NCI-H1092 (cell line): ENCODE results near the gene SLC13A5.
"Not testable (repeated sequence)": the region's sequence is repeated elsewhere in the genome, so short reads cannot be mapped to it uniquely, and the experiment has no call there.

Experiments used
- DNase-seq: peaks from one replicate; lab custom pipeline; 2025; lab: John Stamatoyannopoulos, UW

Gene SLC13A5

DNA sequence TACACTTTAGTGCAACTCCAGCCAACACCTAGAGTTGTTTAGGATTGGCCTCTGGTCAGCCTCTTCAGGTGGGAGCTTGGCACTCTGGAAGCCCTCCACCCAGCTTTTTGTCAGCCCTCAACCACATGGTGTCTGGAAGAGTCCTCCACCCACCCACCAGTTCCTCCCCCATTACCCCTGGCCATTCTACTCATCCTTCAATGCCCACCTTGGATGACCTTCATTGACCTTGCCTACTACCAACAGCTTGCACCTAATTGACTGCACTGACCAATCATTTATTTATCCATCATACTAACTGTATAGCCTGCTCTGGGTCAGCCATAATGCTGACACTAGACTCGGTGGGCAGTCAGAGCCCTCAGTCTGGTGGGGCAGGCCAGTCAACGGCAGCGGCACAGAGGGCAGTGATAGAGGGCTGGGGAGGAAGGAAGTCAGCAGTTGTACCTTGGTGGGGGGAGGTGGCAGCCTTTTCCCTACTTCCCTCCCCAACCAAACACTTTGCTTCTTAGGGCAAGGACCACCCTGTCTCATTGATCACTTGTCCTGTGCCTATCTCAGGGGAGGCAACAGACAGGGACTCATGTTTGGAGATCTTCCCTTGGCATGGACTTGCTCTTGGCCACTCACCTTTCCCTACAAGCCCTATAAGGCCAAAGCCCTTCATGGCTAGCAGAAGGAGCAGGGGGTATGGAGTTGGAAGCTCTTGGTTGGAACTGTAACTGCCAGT lies 29.3 kb downstream of the SLC13A5 start:
- DNase-seq: no peak

DNA sequence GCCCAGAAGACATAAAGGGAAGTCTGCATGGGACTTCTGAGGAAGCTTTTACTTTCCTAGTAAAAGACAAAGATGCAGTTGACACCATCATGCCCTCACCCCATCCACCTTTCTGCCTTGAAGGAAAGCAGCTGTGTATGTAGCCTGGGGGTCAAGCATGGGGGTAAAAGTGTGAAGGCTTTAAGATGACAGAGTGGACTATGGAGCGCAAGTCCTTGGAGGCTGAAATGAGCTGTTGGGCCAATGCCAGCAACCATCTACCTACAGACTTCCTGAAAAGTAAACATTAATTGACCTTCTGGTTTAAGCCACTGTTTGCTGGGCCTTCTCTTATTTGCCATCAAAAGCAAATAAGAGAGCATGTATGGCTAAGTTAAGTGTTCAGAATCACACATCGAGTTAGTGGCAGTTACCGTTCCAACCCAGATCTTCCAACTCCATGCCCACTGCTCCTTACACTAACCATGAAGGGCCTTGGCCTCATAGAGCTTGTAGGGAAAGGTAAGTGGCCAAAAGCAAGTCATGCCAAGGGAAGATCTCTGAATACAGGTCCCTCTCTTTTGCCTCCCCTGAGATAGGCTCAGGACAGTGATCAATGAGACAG lies 30.0 kb downstream of the SLC13A5 start:
- no peak for DNase-seq

DNA sequence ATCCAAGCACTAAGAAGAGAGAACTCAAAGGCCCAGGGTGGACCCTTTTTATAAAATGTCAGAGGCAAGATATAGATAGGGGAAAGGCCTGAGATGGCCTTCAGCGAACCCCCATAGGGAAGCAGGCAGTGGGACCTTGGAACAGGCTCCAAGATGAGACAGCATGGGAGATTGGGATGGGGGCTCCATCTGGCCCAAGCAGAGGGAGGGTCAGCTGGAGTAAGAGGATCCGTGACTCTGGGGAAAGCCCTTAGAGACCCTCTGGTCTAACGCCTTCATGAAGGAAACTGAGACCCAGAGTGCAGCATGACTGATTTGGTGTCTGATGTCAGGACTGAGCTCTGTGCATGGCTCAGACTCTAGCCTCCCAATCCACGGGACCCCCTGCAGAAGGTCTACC lies 30.8 kb downstream of the SLC13A5 start:
- no peak for DNase-seq

DNA sequence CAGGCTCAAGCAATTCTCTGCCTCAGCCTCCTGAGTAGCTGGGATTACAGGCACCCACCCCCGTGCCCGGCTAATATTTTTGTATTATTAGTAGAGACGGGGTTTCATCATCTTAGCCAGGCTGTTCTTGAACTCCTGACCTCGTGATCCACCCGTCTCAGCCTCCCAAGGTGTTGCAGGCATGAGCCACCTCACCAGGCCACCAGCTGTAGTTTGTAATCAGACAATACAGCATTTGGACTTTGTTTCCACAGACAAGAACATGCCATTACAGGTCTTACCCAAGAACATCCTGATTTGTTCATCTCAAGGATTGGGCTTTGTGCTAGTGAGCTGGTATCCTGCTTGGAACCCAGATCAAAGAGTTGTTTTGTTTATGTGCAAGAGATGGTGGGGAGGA lies 31.5 kb downstream of the SLC13A5 start:
- no peak for DNase-seq

DNA sequence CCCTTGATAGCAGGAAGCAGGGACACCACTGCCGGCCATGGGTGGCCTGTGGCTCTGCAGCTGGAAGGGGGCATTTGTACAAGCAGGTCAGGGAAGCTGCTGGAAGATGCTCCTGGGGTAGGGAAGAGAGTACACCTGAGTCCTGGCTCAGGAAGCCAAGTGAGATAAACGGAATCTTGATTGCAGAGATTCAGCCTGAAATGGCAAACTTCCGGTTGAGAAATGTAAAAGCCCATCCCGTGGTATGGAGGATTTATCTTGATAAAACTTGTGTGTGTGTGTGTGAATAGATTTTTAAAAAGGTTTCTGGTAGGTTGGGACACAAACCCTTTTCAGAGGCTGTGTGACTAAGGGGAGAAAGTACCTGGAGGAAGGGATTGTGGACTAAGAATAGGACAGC lies 32.0 kb downstream of the SLC13A5 start:
- DNase-seq: no peak

DNA sequence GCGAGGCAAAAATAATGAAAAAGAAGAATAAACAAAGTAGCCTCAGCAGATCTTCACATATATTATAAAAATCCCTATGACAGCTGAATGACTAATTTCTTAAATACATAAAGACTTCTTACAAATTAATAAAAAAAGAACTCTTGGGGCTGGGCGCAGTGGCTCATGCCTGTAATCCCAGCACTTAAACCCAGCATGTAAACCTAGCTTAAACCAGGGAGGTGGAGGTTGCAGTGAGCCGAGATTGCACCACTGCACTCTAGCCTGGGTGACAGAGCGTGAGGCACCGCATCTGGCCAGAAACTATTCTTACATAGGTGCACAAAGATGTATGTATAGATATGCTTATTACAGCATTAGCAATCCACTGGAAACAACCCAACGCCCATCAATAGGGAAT lies 33.9 kb downstream of the SLC13A5 start:
- no peak for DNase-seq

DNA sequence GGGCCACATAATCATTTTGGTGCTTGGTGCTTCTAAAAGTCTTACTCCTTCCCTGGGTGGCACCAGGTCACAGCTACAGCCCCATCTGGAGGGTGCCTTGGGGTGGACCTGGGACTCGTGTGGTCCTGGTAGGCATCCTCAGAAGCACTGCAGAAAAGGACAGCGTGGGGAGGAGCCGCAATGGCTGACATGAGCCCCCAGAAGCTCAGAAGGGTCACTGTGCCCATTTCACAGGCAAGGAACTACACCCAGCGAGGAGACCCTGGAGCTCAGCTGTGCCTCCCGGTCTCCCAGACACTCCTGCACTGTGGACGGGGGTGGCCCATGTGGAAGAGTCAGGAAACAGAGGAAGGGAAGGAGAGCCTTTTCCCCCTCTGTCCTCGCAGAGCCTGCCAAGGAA lies 35.2 kb downstream of the SLC13A5 start:
- DNase-seq: no peak

DNA sequence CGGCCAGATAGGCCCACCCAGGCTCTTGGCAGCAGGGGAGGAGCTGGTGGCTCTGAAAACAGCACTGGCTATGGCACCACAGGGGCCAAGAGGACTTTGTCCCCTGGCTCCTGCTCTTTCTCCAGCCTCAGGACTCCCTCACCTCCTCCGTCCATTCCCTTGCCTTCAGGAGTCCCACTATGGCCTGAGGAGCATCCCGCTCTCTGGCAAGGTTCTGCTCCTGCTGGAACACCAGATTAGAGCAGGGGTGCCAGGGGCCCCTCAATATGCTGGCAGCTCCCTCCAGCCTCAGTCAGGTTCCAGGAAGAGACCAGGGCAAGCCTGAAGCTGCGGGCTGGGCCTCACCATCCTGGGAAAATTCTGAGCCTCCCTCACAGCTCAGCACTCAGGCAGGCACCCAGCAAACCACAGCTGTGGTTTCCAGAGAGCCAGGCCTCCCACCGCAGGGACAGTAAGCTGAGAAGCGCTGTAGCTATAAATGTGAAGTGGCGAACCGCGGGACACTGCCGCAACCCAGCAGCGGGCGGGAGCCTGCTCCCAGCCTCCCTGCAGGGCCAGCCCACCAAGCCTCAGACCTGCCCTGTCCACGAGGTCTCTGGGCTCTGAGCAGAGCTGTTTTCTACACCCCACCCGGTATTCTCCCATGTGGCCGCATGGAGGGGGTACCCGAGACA lies 35.9 kb downstream of the SLC13A5 start:
- no peak for DNase-seq

DNA sequence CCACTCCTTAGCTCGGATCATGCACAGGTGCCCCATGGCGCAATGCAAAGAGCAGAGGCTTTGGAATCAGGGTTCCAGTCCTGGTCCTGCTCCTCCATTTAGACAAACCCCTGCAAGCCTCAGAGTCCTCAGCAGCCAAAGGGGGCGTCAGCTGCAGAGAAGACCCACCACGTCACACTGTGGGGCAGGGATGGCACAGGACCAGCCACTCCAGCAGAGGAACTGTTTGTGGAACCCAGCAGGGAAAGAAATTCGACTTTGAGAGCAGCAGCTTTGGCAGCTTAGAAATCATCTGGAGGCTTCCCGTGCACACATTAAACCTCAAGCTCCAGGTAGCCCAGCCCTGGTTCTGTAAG lies 36.4 kb downstream of the SLC13A5 start:
- no peak for DNase-seq

DNA sequence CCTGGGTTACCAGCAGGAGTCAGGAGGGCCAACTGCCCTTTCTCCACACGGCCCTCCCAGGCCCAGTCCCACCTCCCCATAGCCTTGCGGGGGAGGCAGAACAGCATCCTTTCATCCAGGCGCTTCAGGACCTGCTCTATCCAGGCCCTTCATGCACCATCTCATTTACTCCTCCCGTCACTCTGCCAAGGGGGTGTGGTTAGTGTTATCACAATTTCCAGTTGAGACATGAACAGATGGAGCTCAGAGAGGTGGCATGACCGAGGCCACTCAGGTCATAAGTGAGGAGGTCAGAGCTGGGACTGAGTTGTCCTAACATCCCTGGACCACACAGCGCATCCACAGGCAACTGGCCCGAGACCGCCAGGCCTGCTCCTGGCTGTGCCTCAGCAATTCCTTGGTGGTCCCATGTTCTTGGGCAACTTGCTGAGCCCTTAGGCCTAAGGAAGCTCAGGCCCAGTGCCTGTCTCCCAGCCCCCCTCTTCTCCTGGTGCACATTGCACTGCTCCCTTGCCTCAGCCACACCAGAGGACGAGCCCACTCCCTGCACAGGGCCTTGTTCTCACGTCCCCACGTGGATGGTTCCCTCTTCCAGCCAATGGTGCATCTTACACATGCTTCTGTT lies 37.9 kb downstream of the SLC13A5 start:
- no peak for DNase-seq

DNA sequence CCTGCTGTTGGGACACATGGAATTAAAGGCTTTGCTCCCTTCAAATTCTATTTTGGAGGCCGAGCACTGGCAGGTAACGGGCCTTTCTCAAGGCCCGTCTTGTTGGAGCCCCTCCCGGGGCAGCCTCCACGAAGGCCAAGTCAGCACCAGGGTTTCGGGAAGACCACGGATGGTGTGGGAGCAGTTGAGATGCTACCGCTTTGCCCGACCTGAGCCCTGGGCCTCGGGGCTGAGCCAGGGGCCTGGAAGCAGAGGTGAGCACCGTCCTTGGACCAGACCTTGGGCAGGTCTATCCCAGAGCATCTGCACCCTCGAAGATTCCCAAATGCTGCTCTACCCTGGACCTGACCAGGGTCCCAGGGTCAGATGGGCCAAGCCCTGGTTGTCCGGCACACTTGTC lies 38.6 kb downstream of the SLC13A5 start:
- DNase-seq: no peak

DNA sequence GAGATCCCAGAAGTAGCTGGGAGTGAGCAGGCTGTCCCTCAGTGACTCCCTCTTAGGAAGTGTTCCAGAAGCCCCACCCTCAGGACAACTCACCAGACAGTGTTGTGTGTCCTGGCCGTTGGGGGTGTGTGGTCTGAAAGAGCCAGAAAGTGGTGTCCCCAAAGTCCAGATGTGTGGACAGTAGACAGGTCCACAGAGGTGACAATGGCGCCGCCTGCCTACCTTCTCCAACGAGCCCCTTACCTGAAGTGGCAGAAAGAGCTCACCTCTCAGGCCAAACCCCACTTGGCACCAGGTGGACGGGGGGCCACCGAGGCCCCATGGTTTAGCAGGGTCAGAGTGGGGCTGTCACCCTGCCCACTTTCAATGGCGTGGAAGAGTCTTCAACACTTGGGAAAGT lies 41.7 kb downstream of the SLC13A5 start:
- DNase-seq: no peak

DNA sequence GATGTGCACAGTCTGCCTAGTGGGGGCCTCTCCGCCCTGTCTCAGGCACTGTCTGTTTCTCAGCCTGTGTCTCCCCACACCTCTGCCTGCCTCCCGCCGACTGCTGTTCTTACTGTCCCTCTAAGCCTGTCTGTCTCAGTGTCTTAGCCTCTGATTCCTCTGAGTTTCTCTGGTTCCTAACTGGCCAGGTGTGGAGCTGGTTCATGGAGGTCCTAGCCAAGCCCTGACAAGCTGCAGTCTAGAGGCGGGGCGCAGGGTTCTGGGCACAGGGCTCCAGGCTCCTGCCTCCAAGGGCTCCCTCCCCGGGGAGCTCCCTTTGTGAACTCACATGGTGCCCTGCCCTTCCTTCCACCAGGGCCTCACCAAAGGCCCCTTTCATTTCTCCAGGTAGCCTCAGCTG lies 42.2 kb downstream of the SLC13A5 start:
- no peak for DNase-seq

DNA sequence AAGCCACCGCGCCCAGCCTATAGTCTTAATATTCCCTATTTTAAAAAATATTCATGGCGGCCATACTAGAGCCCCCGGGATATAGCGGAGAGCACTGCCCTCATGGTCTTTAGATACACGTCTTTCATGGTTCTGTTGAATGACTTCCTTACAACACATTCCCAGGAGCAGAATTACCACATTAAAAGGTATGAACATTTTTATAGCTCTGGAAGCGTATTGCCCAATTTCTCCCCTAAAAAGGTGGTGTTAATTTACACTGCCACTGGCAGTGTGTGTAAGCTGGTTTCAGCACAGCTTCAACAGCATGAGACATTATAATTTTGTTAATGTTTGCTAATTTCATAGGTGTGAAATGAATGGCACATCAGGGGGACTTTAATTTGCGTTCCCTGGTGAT lies 42.6 kb downstream of the SLC13A5 start:
- no peak for DNase-seq

DNA sequence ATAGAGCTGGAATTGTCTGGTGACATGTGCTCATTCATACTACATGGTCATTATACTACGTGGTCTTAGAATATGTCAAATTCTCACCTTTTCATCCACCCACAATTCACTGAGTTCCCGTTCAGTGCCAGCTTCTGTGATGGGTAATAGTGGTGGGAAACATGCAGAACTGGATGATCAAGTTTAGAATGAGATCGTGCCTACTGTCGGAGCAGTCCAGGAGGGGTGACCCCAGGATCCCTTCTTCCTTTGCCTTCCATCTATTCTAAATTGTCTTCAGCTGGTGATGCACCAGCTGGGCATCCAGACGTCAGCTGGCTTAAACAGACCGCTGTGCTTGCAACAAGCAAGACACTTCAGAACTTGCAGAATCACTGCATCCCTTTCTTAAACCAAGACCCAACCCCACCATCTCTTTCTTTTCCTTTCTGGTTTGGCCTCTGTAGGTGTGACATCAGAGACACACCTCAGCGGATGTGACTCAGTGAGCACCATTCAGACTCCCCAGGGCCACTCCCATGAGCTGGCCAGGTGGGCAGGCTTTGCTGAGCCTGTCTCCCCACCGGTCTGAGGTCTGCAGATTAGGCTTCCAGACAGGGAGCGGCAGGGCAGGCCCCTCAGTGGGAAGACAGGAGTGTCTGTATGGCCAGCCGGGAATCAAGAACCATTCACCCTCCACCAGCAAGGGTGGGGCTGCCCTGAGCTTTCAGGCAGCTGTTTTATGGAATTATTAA lies 43.5 kb downstream of the SLC13A5 start:
- DNase-seq: no peak

DNA sequence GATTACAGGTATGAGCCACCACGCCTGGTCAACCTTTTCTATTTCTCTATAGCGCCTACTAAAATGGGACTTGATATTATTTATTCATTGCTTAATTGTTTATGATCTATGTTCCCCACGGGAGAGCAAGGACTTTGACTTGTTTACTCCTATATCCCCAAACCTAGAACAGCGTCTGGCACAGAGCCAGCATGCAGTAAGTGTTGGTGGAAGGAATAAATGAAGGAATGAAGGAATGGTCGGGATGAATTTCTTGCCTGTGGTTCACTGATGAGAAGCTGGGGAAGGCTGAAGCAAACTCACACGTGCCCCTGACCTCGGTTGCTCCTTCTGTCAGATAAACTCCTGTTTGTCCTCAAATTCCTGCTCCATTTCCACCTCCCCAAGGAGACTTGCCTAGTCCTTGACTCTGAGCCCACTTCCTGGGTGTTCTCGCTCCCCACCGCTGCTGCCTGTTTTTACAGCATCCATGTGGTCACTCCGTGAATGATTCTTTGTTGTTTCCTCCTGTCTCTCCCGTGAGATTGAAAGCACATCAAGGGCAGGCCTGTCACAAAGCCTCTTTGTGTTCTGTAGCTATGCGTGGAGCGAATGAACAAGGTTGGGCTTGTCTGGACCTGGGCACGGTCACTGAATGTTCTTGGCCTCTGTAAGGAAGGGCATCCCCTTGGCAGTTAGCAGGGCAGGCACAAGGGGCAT lies 44.3 kb downstream of the SLC13A5 start:
- DNase-seq: no peak

DNA sequence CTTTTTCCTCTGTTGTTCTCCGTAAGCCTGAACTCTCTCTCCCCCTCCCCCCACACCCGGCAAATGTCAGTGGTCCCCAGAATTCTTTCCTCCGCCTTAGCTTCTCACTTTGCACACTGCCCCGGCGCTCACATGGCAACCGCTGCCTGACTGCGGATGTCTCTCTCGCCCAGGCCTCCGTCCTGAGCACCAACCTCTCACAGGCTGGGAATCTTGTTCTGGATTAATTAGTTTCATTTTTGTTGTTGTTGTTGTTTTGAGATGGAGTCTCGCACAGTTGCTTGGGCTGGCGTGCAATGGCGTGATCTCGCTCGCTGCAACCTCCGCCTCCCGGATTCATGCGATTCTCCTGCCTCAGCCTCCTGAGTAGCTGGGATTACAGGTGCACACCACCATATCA lies 45.0 kb downstream of the SLC13A5 start:
- no peak for DNase-seq

DNA sequence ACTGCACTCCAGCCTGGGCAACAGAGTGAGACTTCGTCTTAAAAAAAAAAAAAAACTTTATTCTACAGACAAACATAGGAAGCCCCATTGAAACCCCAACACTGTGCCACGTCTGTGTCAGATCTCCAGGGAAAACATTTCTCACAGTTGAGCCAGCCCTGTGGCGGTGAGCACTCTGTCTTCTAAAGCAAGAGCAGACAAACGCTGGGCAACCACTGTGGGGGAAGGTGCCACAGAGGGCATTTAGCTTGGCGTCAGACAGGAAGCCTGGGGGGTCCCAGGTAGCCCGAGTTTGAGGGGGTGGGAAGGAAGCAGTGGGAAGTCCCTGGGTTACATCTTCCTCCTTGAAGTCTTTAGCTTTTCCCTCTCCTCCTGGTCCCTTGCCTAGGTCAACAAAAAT lies 45.7 kb downstream of the SLC13A5 start:
- no peak for DNase-seq

DNA sequence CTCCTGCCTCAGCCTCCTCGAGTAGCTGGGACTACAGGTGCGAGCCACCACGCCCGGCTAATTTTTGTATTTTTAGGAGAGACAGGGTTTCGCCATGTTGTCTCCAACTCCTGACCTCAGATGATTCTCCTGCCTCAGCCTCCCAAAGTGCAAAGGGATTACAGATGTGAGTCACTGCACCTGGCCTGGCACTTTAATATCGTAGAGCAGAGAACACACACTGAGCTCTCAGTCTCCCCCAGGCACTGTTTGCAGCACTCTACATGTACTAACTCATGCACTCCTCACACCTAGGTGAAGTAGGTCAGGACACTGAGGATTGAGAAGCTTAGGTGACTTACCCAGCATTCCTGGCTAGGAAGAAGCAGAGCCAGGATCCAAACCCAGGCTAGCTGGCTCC lies 46.6 kb downstream of the SLC13A5 start:
- DNase-seq: no peak

DNA sequence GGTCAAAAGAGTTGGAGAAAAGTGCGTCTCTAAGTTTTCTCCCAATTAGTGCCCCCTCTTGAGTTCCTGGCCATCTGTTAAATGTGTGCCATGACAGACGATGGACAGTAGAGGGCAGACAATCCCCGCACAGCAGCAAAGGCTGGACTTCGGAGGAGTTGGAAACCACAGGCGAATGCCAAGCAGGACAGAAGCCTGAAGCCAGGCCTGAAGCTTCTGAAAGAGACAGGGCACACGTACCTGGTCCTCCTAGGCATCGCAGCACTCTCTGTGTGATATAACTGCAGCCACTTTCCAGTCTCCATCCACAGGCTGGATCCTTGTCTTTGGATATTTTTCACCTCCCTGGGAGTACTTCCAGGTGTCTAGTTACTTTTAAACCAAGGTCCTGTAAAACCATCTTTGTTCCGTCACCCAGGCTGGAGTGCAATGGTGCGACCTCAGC lies 47.1 kb downstream of the SLC13A5 start:
- peak; percentile 25 for DNase-seq

DNA sequence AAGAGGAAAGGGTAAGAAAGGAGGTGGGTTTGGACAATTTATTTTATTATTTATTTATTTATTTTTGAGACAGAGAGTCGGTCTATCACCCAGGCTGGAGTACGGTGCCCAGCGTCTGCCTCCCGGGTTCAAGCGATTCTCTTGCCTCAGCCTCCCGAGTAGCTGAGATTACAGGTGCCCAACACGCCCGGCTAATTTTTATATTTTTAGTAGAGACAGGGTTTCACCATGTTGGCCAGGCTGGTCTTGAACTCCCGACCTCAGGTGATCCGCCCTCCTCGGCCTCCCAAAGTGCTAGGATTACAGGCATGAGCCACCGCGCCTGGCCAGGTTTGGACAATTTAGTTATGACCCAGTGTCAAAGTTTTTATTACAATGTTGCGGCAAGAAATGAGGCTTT lies 50.0 kb downstream of the SLC13A5 start:
- not testable (repeated sequence) for DNase-seq

DNA sequence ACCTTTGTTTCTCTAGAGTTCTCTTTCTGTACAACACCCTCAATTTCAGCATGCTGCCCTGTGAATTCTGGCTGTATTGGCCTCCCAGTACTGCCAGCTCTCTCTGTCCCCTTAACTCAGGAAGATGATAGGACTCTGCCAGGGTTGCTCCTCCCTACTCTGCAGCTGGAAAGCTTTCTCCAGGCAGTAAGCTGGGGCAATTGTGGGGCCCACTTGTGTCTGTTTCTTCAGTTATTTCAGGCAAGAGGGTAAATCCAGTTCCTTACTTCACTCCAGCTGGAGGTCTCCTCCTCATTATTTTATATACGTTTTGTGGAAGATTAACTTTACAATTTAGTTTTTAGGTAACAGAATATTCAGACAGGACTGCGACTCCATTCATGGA lies 51.7 kb downstream of the SLC13A5 start:
- no peak for DNase-seq
